PC-9 (cell line): ENCODE measurements around the gene SLC2A3.
"Not testable (repeated sequence)": the region's sequence is repeated elsewhere in the genome, so short reads cannot be mapped to it uniquely, and the experiment has no call there.

Experiments
- CTCF ChIP-seq: fragments of 200-600 bp; sonication (generic); conservative IDR thresholded peaks from 2 replicates; pipeline ENCODE4 v1.6.1; 2017; ENCODE audit warnings: mixed run types, antibody characterized with exemption, mild to moderate bottlenecking, moderate library complexity
- EZH2 ChIP-seq: fragments of 200-600 bp; sonication (generic); IDR thresholded peaks from 2 replicates; pipeline ENCODE4 v1.8.0; 2017; ENCODE audit warnings: antibody characterized with exemption, low read depth

GRCh38 chr12:7954418-7954817 lies 18.4 kb upstream of the SLC2A3 start:
- not testable (repeated sequence) for TF ChIP-seq CTCF, EZH2
